ENCODE measurements around the gene C11orf91. TPM values are rescaled to one million over a fixed set of nuclear protein-coding genes. Genes with fewer than 3 reads are reported as not detected.
"Not testable (repeated sequence)": the region's sequence is repeated elsewhere in the genome, so short reads cannot be mapped to it uniquely, and the experiment has no call there.

Gene C11orf91
- total RNA-seq (2014; rRNA removed; shearing (Covaris generic)) = not detected in 2 replicates

GRCh38 chr11:33700502-33701271 is at the start of gene C11orf91:
TSS of gene C11orf91 (minus strand) at chr11:33700826. CDS start at chr11:33700740, 86 bp downstream.
- peak; percentile 89 for DNase-seq (ENCODE audit: low read depth)

GRCh38 chr11:33747979-33748378 is 47.4 kb upstream of the C11orf91 start:
- no peak for DNase-seq (ENCODE audit: low read depth)

GRCh38 chr11:33743291-33743690 is 42.7 kb upstream of the C11orf91 start:
- no peak for DNase-seq (ENCODE audit: low read depth)

- no peak for DNase-seq (ENCODE audit: low read depth)
These were observed 41.7 kb upstream of the C11orf91 start for GRCh38 chr11:33742249-33742851.

GRCh38 chr11:33741806-33742205 is 41.2 kb upstream of the C11orf91 start:
- DNase-seq (ENCODE audit: low read depth) = no peak

- DNase-seq (ENCODE audit: low read depth) = no peak
These were observed 36.8 kb upstream of the C11orf91 start for GRCh38 chr11:33737362-33737821.

- DNase-seq (ENCODE audit: low read depth) = peak; percentile 85
These were observed 35.7 kb upstream of the C11orf91 start, which contains the start of gene CD59 for GRCh38 chr11:33736148-33736812. TSS of gene CD59 (minus strand) at chr11:33736423. CDS start at chr11:33722445, 13,978 bp downstream.

- peak; percentile 37 for DNase-seq (ENCODE audit: low read depth)
These were observed 34.9 kb upstream of the C11orf91 start for GRCh38 chr11:33735271-33736147.

- DNase-seq (ENCODE audit: low read depth) = peak; percentile 64
These were observed 34.0 kb upstream of the C11orf91 start for GRCh38 chr11:33734441-33735270.

- DNase-seq (ENCODE audit: low read depth) = no peak
These were observed 33.4 kb upstream of the C11orf91 start for GRCh38 chr11:33733980-33734379.

GRCh38 chr11:33731723-33732531 is 31.3 kb upstream of the C11orf91 start:
- peak; percentile 55 for DNase-seq (ENCODE audit: low read depth)

- no peak for DNase-seq (ENCODE audit: low read depth)
These were observed 30.1 kb upstream of the C11orf91 start for GRCh38 chr11:33730716-33731115.

- DNase-seq (ENCODE audit: low read depth) = not testable (repeated sequence)
These were observed 28.5 kb upstream of the C11orf91 start for GRCh38 chr11:33729072-33729664.

GRCh38 chr11:33727539-33727938 is 26.9 kb upstream of the C11orf91 start:
- not testable (repeated sequence) for DNase-seq (ENCODE audit: low read depth)

GRCh38 chr11:33725496-33725895 is 24.9 kb upstream of the C11orf91 start:
- no peak for DNase-seq (ENCODE audit: low read depth)

- peak; percentile 27 for DNase-seq (ENCODE audit: low read depth)
These were observed 24.0 kb upstream of the C11orf91 start for GRCh38 chr11:33724644-33725035.

GRCh38 chr11:33723238-33723881 is 22.7 kb upstream of the C11orf91 start:
- peak; percentile 92 for DNase-seq (ENCODE audit: low read depth)

GRCh38 chr11:33722590-33723234 is 22.1 kb upstream of the C11orf91 start:
- peak; percentile 90 for DNase-seq (ENCODE audit: low read depth)
